Measurements from ENCODE around the gene KIAA1958.

- no peak for TF ChIP-seq CTCF (IDR thresholded peaks at IDR 0.05)
- TF ChIP-seq POLR2A (IDR thresholded peaks at IDR 0.05), result no peak
Observed at GRCh38 chr9:112621018-112621655, 134.5 kb downstream of the KIAA1958 start.
